ENCODE data around the gene MS4A18. TPM values are rescaled to one million over a fixed set of nuclear protein-coding genes. Genes with fewer than 3 reads are reported as not detected.

Gene MS4A18
- total and polyA plus RNA-seq, 4 donors: not detected

DNA sequence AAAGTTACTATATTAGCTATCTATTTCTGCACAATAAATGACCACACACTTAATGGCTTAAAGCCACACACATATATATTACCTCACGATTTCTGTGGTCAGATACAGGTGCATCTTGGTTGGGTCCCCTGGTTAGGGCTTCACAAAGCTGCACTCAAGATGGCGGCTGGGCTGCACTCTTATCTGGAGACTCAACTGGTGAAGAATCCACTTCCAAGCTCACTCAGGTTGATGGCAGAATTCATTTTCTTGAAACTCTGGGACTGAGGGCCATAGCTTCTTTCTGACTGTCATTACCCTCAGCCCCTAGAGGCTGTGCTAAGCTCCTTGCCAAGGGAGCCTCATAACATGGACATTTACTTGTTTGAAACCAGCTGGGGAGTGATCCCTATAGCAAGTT lies 55.5 kb downstream of the MS4A18 start:
- Histone ChIP-seq H3K4me1 (ENCODE audit: control insufficient read depth in 4 of 4, insufficient read depth in 4 of 4, low read length in 3 of 4) (no peaks in the 10 kb centered on the region), H3K27ac (ENCODE audit: low read depth in 1 of 2, low read length in 2 of 2) (no peak overlapping the region), H3K9ac (ENCODE audit: low read depth in 1 of 2, low read length in 2 of 2) (no peak overlapping the region), H3K36me3 (ENCODE audit: control insufficient read depth in 4 of 4, insufficient read depth in 3 of 4, low read depth in 1 of 4, low read length in 3 of 4) (no peaks in the 10 kb centered on the region), H3K27me3 (ENCODE audit: control insufficient read depth in 4 of 4, insufficient read depth in 4 of 4, low read length in 3 of 4) (no peaks in the 10 kb centered on the region), H3K9me3 (ENCODE audit: control insufficient read depth in 4 of 4, low read length in 3 of 4) (peaks cover 0 to 2% (median 0%) of the 10 kb centered on the region in 4 donors), H3K4me3 (ENCODE audit: low read depth in 1 of 3, low read length in 3 of 3) (no peak overlapping the region)
- no peak for DNase-seq (ENCODE audit: low spot score)
- 86% methylated on average over 2 of the region's 2 CpGs for WGBS
- TF ChIP-seq YY1 (IDR thresholded peaks at IDR 0.05) (no peak), EGR1 (IDR thresholded peaks at IDR 0.05; ENCODE audit: low read depth in 2 of 2) (no peak), ATF3 (IDR thresholded peaks at IDR 0.05) (no peak), CTCF (IDR thresholded peaks at IDR 0.05; ENCODE audit: low read depth, low read length, missing input control) (no peak), RXRA (IDR thresholded peaks at IDR 0.05) (no peak), TAF1 (conservative IDR thresholded peaks at IDR 0.05) (no peak), FOXA2 (IDR thresholded peaks at IDR 0.05) (no peak), NR2F2 (IDR thresholded peaks at IDR 0.05) (no peak), SP1 (IDR thresholded peaks at IDR 0.05) (no peak), RAD21 (IDR thresholded peaks at IDR 0.05) (no peak), GABPA (IDR thresholded peaks at IDR 0.05 in 1 of 2, conservative IDR thresholded peaks at IDR 0.05 in 1 of 2) (no peak), HNF4A (conservative IDR thresholded peaks at IDR 0.05) (no peak), HNF4G (IDR thresholded peaks at IDR 0.05) (no peak), FOXA1 (IDR thresholded peaks at IDR 0.05) (no peak), JUND (IDR thresholded peaks at IDR 0.05) (no peak)
- TF ChIP-seq, protein P1, sequence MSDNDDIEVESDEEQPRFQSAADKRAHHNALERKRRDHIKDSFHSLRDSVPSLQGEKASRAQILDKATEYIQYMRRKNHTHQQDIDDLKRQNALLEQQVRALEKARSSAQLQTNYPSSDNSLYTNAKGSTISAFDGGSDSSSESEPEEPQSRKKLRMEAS (IDR thresholded peaks at IDR 0.05): no peak
- TF ChIP-seq, protein P2, sequence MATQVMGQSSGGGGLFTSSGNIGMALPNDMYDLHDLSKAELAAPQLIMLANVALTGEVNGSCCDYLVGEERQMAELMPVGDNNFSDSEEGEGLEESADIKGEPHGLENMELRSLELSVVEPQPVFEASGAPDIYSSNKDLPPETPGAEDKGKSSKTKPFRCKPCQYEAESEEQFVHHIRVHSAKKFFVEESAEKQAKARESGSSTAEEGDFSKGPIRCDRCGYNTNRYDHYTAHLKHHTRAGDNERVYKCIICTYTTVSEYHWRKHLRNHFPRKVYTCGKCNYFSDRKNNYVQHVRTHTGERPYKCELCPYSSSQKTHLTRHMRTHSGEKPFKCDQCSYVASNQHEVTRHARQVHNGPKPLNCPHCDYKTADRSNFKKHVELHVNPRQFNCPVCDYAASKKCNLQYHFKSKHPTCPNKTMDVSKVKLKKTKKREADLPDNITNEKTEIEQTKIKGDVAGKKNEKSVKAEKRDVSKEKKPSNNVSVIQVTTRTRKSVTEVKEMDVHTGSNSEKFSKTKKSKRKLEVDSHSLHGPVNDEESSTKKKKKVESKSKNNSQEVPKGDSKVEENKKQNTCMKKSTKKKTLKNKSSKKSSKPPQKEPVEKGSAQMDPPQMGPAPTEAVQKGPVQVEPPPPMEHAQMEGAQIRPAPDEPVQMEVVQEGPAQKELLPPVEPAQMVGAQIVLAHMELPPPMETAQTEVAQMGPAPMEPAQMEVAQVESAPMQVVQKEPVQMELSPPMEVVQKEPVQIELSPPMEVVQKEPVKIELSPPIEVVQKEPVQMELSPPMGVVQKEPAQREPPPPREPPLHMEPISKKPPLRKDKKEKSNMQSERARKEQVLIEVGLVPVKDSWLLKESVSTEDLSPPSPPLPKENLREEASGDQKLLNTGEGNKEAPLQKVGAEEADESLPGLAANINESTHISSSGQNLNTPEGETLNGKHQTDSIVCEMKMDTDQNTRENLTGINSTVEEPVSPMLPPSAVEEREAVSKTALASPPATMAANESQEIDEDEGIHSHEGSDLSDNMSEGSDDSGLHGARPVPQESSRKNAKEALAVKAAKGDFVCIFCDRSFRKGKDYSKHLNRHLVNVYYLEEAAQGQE (IDR thresholded peaks at IDR 0.05): no peak
- TF ChIP-seq, protein P3, sequence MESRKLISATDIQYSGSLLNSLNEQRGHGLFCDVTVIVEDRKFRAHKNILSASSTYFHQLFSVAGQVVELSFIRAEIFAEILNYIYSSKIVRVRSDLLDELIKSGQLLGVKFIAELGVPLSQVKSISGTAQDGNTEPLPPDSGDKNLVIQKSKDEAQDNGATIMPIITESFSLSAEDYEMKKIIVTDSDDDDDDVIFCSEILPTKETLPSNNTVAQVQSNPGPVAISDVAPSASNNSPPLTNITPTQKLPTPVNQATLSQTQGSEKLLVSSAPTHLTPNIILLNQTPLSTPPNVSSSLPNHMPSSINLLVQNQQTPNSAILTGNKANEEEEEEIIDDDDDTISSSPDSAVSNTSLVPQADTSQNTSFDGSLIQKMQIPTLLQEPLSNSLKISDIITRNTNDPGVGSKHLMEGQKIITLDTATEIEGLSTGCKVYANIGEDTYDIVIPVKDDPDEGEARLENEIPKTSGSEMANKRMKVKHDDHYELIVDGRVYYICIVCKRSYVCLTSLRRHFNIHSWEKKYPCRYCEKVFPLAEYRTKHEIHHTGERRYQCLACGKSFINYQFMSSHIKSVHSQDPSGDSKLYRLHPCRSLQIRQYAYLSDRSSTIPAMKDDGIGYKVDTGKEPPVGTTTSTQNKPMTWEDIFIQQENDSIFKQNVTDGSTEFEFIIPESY (IDR thresholded peaks at IDR 0.05): no peak
